ENCODE results near the gene DAB2IP. TPM values are rescaled to one million over a fixed set of nuclear protein-coding genes. Genes with fewer than 3 reads are reported as not detected.

DAB2IP gene
- total RNA-seq, 1 experiment from 2014 or later, result 15.2 TPM

GRCh38 chr9:121714075-121714705 is 62.8 kb downstream of the DAB2IP start:
- no peaks in the 10 kb centered on the region for H3K4me1 ChIP-seq (ENCODE audit: insufficient read depth, low read length)
- no peaks in the 10 kb centered on the region for H3K79me2 ChIP-seq (ENCODE audit: low read length)
- no peak overlapping the region for H3K4me2 ChIP-seq (ENCODE audit: low read length)
- H3K9me2 ChIP-seq (replicated peaks; ENCODE audit: low read length), result no peaks in the 10 kb centered on the region
- H4K20me1 ChIP-seq (ENCODE audit: low read length), result no peaks in the 10 kb centered on the region
- intact Hi-C loops (cut with micrococcal nuclease), result no loop called here
- H3K27me3 ChIP-seq (ENCODE audit: low read length), result no peaks in the 10 kb centered on the region
- H3K4me3 ChIP-seq (ENCODE audit: low read length), result no peak overlapping the region
- BruUV-seq (replicated peaks), result no TSS peak
- H3K27ac ChIP-seq (ENCODE audit: low read length), result no peak overlapping the region
- H3K36me3 ChIP-seq (ENCODE audit: low read depth, low read length), result no peaks in the 10 kb centered on the region
- DNase-seq (no peak), ATAC-seq (no peak)
- ChIA-PET CTCF (no interaction called here), POLR2A (ENCODE audit: unreplicated experiment) (no interaction called here)
- no peak overlapping the region for H2AFZ ChIP-seq (ENCODE audit: low read length)
- no peaks in the 10 kb centered on the region for H3F3A ChIP-seq (ENCODE audit: low read length, unreplicated experiment)
- TF ChIP-seq CTCF (conservative IDR thresholded peaks at IDR 0.05; ENCODE audit: low read depth, low read length), result no peak
- TF ChIP-seq EZH2phosphoT487 (IDR thresholded peaks at IDR 0.05; ENCODE audit: borderline replicate concordance, low read length), result no peak
- TF ChIP-seq EZH2 (IDR thresholded peaks at IDR 0.05; ENCODE audit: low read length, unreplicated experiment), result no peak
- no peak overlapping the region for H3K9ac ChIP-seq (ENCODE audit: low read length)
- no peaks in the 10 kb centered on the region for H3K9me3 ChIP-seq (ENCODE audit: low read length)

- intact Hi-C loops (cut with micrococcal nuclease), result no loop called here
- no peak overlapping the region for H3K4me2 ChIP-seq (ENCODE audit: low read length)
- no peaks in the 10 kb centered on the region for H3K36me3 ChIP-seq (ENCODE audit: low read depth, low read length)
- no peaks in the 10 kb centered on the region for H3K27me3 ChIP-seq (ENCODE audit: low read length)
- H3K79me2 ChIP-seq (ENCODE audit: low read length), result no peaks in the 10 kb centered on the region
- H3K9ac ChIP-seq (ENCODE audit: low read length), result no peak overlapping the region
- POLR2A ChIA-PET (ENCODE audit: unreplicated experiment), result no interaction called here
- no peak overlapping the region for H3K27ac ChIP-seq (ENCODE audit: low read length)
- H3K9me2 ChIP-seq (replicated peaks; ENCODE audit: low read length), result no peaks in the 10 kb centered on the region
- no TSS peak for BruUV-seq (replicated peaks)
- TF ChIP-seq EZH2phosphoT487 (IDR thresholded peaks at IDR 0.05; ENCODE audit: borderline replicate concordance, low read length) (no peak), CTCF (conservative IDR thresholded peaks at IDR 0.05; ENCODE audit: low read depth, low read length) (no peak), EZH2 (IDR thresholded peaks at IDR 0.05; ENCODE audit: low read length, unreplicated experiment) (no peak)
- H3K9me3 ChIP-seq (ENCODE audit: low read length), result no peaks in the 10 kb centered on the region
- no peaks in the 10 kb centered on the region for H3K4me1 ChIP-seq (ENCODE audit: insufficient read depth, low read length)
- ATAC-seq, result no peak
- no peaks in the 10 kb centered on the region for H3F3A ChIP-seq (ENCODE audit: low read length, unreplicated experiment)
- no peaks in the 10 kb centered on the region for H4K20me1 ChIP-seq (ENCODE audit: low read length)
- no peak overlapping the region for H3K4me3 ChIP-seq (ENCODE audit: low read length)
- no peak for DNase-seq
- CTCF ChIA-PET, result no interaction called here
- no peak overlapping the region for H2AFZ ChIP-seq (ENCODE audit: low read length)
Measured at GRCh38 chr9:121714873-121715272, 63.4 kb downstream of the DAB2IP start.

GRCh38 chr9:121717141-121717991 is 65.9 kb downstream of the DAB2IP start:
- 0 out of 2 replicates have a peak, but pooled peaks cover 6% of the 10 kb centered on the region for H3K4me1 ChIP-seq (ENCODE audit: insufficient read depth, low read length)
- H3K27ac ChIP-seq (ENCODE audit: low read length), result no peak overlapping the region
- CTCF ChIA-PET, result no interaction called here
- no peaks in the 10 kb centered on the region for H3K79me2 ChIP-seq (ENCODE audit: low read length)
- H3K36me3 ChIP-seq (ENCODE audit: low read depth, low read length), result no peaks in the 10 kb centered on the region
- no peaks in the 10 kb centered on the region for H4K20me1 ChIP-seq (ENCODE audit: low read length)
- no peak overlapping the region for H3K4me2 ChIP-seq (ENCODE audit: low read length)
- H3K9ac ChIP-seq (ENCODE audit: low read length), result no peak overlapping the region
- no peak overlapping the region for H2AFZ ChIP-seq (ENCODE audit: low read length)
- no peak overlapping the region for H3K4me3 ChIP-seq (ENCODE audit: low read length)
- no peaks in the 10 kb centered on the region for H3F3A ChIP-seq (ENCODE audit: low read length, unreplicated experiment)
- BruUV-seq (replicated peaks), result no TSS peak
- no peak for ATAC-seq
- POLR2A ChIA-PET (ENCODE audit: unreplicated experiment), result no interaction called here
- no peaks in the 10 kb centered on the region for H3K9me2 ChIP-seq (replicated peaks; ENCODE audit: low read length)
- intact Hi-C loops (cut with micrococcal nuclease), result no loop called here
- no peak for DNase-seq
- TF ChIP-seq CTCF (conservative IDR thresholded peaks at IDR 0.05; ENCODE audit: low read depth, low read length), result no peak
- TF ChIP-seq EZH2 (IDR thresholded peaks at IDR 0.05; ENCODE audit: low read length, unreplicated experiment), result no peak
- no peak for TF ChIP-seq EZH2phosphoT487 (IDR thresholded peaks at IDR 0.05; ENCODE audit: borderline replicate concordance, low read length)
- H3K9me3 ChIP-seq (ENCODE audit: low read length), result no peaks in the 10 kb centered on the region
- no peaks in the 10 kb centered on the region for H3K27me3 ChIP-seq (ENCODE audit: low read length)

All from PC-3 (cell line).